Ascending aorta (tissue), 2 donors: ENCODE measurements around the gene CIPC. TPM values are rescaled to one million over a fixed set of nuclear protein-coding genes. Genes with fewer than 3 reads are reported as not detected.

Experiments
- DNase-seq, 2 donors: peaks; one replicate each; pipeline ENCODE4 v3.0.0-alpha.2; 2019; ENCODE audit warnings: low spot score in 2 of 2
- H3K27ac ChIP-seq, 2 donors: fragments of 200-600 bp; sonication (generic); one replicate each; pipeline ENCODE4 v1.5.1; 2016 to 2017; ENCODE audit warnings: mild to moderate bottlenecking in 1 of 2
- H3K27me3 ChIP-seq: fragments of 200-600 bp; sonication (generic); one replicate; pipeline ENCODE4 v1.5.1; 2017
- H3K36me3 ChIP-seq, 2 donors: fragments of 200-600 bp; sonication (generic); one replicate each; pipeline ENCODE4 v1.5.1; 2016
- H3K4me1 ChIP-seq, 2 donors: fragments of 200-600 bp; sonication (generic); one replicate each; pipeline ENCODE4 v1.5.1; 2016 to 2017; ENCODE audit warnings: mild to moderate bottlenecking in 1 of 2
- H3K4me3 ChIP-seq, 2 donors: fragments of 200-600 bp; sonication (generic); one replicate each; pipeline ENCODE4 v1.5.1; 2016 to 2017; ENCODE audit warnings: mild to moderate bottlenecking in 1 of 2
- H3K9me3 ChIP-seq, 2 donors: fragments of 200-600 bp; sonication (generic); one replicate each; pipeline ENCODE4 v1.5.1; 2016
- CTCF ChIP-seq, 3 experiments: fragments of 200-600 bp in 2 of 3; fragments of 450-650 bp in 1 of 3; sonication (generic) in 2 of 3; IDR thresholded peaks; one replicate each; pipeline ENCODE4 v1.5.1; 2016 to 2019; ENCODE audit warnings: antibody characterized with exemption in 3 of 3, mild to moderate bottlenecking in 1 of 3, moderate library complexity in 1 of 3
- intact Hi-C: fragments of 100-400 bp; cut with DNase I; formaldehyde crosslinking; loops from one replicate; pipeline ENCODE4 v1.15.1; 2023
- total RNA-seq: library from RNA; depleted of rRNA; stranded (reverse); fragments of >200 nt; gene quantifications from one replicate; pipeline ENCODE4 v1.1.0, GENCODE V29; 2016

Gene CIPC
- total RNA-seq, 1 donor from 2014 or later: 5.0 TPM

GRCh38 chr14:77076113-77076631, 21.9 kb upstream of the CIPC start:
- H3K4me3 ChIP-seq: peak overlapping the region in 1 of 2 donors; percentile 16
- H3K4me1 ChIP-seq: peaks cover 0 to 7% of the 10 kb centered on the region in 2 donors
- H3K36me3 ChIP-seq: no peaks in the 10 kb centered on the region
- DNase-seq: peak; percentile 43 to 87
- intact Hi-C loops: no loop called here
- H3K27ac ChIP-seq: peak overlapping the region; percentile 62 to 66
- peaks cover 0 to 5% of the 10 kb centered on the region in 2 donors for H3K9me3 ChIP-seq
- no peak for TF ChIP-seq CTCF (IDR thresholded peaks at IDR 0.05)
- no peaks in the 10 kb centered on the region for H3K27me3 ChIP-seq

- no peak for TF ChIP-seq CTCF (IDR thresholded peaks at IDR 0.05)
- intact Hi-C loops: no loop called here
- no peak for DNase-seq
- Histone ChIP-seq H3K36me3 (no peaks in the 10 kb centered on the region), H3K4me1 (peaks cover 0 to 7% of the 10 kb centered on the region in 2 donors), H3K4me3 (no peak overlapping the region), H3K27me3 (no peaks in the 10 kb centered on the region), H3K9me3 (peaks cover 0 to 5% of the 10 kb centered on the region in 2 donors), H3K27ac (peak overlapping the region; percentile 9 to 65)
Observed at GRCh38 chr14:77077040-77077439, 21.0 kb upstream of the CIPC start.

GRCh38 chr14:77082356-77082755, 15.7 kb upstream of the CIPC start:
- Histone ChIP-seq H3K36me3 (no peaks in the 10 kb centered on the region), H3K4me3 (no peak overlapping the region), H3K4me1 (no peaks in the 10 kb centered on the region), H3K27ac (no peak overlapping the region), H3K27me3 (no peaks in the 10 kb centered on the region), H3K9me3 (peaks cover 0 to 5% of the 10 kb centered on the region in 2 donors)
- DNase-seq: no peak
- intact Hi-C loops: no loop called here
- TF ChIP-seq CTCF (IDR thresholded peaks at IDR 0.05): no peak

- Histone ChIP-seq H3K27ac (no peak overlapping the region), H3K4me1 (no peaks in the 10 kb centered on the region), H3K36me3 (no peaks in the 10 kb centered on the region), H3K9me3 (peaks cover 0 to 5% of the 10 kb centered on the region in 2 donors), H3K27me3 (no peaks in the 10 kb centered on the region), H3K4me3 (no peak overlapping the region)
- TF ChIP-seq CTCF (IDR thresholded peaks at IDR 0.05): no peak
- intact Hi-C loops: no loop called here
- no peak for DNase-seq
Observed at GRCh38 chr14:77083082-77083481, 15.0 kb upstream of the CIPC start.

- no peaks in the 10 kb centered on the region for H3K27me3 ChIP-seq
- no peaks in the 10 kb centered on the region for H3K4me1 ChIP-seq
- no peak overlapping the region for H3K4me3 ChIP-seq
- DNase-seq: peak in 1 of 2 donors; percentile 24
- TF ChIP-seq CTCF (IDR thresholded peaks at IDR 0.05): no peak
- intact Hi-C loops: no loop called here
- H3K27ac ChIP-seq: no peak overlapping the region
- H3K36me3 ChIP-seq: no peaks in the 10 kb centered on the region
- H3K9me3 ChIP-seq: peaks cover 0 to 2% of the 10 kb centered on the region in 2 donors
Observed at GRCh38 chr14:77084985-77085384, 13.1 kb upstream of the CIPC start.

GRCh38 chr14:77085538-77085937, 12.5 kb upstream of the CIPC start:
- no peaks in the 10 kb centered on the region for H3K27me3 ChIP-seq
- H3K4me1 ChIP-seq: no peaks in the 10 kb centered on the region
- intact Hi-C loops: no loop called here
- H3K9me3 ChIP-seq: no peaks in the 10 kb centered on the region
- DNase-seq: no peak
- H3K36me3 ChIP-seq: no peaks in the 10 kb centered on the region
- no peak overlapping the region for H3K4me3 ChIP-seq
- no peak overlapping the region for H3K27ac ChIP-seq
- TF ChIP-seq CTCF (IDR thresholded peaks at IDR 0.05): no peak
